GM18505 (cell line): ENCODE measurements around the gene ANKRD65.
"Not testable (repeated sequence)": the region's sequence is repeated elsewhere in the genome, so short reads cannot be mapped to it uniquely, and the experiment has no call there.

Experiments used
- ATAC-seq: cut with Tn5 transposase; IDR thresholded peaks from one replicate; pipeline ENCODE4 v1.9.1; 2021; ENCODE audit not compliant: unreplicated experiment
- POLR2A ChIP-seq: IDR thresholded peaks from 4 replicates; pipeline ENCODE4 v1.6.1; 2011; ENCODE audit warnings: borderline replicate concordance; ENCODE audit not compliant: insufficient read depth, insufficient read length; ENCODE audit errors: extremely low read depth

Gene ANKRD65

DNA sequence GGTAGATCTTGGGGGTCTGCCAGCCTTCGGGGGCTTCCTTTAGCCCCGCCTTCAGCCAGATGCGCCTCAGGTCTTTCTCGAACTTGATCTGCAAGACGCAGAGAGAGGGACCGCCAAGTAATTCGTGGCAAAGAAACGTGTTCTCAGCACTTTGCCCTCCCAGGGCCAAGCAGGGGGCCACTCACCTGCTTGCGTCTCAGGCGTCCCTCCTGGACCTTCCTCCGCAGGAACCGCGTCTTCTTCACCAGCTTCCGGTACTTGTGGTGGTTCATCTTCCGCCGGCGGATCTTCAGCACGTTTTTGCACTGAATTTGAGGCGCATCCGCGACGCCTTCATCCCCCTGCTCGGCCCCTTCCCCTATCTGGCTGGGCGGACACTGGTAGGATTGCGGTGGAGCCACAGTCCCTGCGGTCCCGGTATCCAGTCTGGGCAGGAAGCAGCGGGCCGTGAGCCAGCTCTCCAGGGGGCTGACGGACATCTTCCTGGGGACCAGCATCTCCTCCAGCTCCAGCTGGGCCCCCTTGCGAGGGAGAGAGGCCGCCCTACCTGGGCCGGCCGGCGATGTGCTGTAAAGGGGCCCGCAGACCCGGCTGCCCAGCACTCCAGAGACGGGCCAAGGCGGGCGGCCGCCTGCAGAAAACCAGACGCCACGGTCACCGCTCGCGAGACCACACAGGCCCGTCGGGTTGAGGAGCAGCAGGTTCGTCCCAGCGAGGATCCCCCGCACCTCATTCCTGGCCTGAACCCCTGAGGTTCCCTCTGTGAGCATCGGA lies 47.1 kb downstream of the ANKRD65 start:
- TF ChIP-seq POLR2A: no peak
- ATAC-seq: no peak

DNA sequence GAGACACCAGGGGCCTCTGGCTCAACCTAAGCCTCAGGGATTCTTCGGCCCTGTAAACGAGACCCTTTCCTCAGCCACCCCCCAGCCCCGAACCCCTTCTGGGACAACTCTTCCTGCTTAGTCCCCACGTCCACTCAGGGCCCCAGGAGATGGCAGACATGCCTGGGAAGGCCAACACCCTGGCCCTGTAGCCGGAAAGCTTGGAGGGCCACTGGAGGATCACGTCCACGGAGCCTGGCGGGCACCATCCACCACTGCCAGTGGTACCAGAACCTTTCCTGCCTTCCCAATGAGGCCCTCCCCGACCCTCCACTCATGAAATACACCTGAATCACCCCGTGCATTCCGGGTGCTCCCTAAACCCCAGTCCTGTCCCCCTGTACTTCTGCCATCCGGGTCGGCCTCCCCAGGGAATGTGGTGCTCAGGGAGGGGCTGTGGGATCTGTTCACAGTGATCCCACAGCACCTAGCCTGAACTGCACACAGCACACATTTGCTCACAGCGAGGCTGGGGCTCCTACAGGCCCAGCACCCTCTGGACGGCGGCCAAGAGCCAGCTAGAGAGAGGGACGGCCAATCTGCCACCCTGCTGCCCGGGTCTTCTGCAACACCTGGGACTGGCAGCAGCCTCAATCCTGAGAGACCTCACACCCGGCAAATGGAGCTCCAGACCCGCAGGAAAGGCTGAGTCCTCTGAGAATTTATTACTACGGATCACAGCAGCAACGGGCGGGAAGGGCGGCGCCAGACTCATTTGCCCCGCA lies 47.8 kb downstream of the ANKRD65 start:
- no peak for ATAC-seq
- no peak for TF ChIP-seq POLR2A

DNA sequence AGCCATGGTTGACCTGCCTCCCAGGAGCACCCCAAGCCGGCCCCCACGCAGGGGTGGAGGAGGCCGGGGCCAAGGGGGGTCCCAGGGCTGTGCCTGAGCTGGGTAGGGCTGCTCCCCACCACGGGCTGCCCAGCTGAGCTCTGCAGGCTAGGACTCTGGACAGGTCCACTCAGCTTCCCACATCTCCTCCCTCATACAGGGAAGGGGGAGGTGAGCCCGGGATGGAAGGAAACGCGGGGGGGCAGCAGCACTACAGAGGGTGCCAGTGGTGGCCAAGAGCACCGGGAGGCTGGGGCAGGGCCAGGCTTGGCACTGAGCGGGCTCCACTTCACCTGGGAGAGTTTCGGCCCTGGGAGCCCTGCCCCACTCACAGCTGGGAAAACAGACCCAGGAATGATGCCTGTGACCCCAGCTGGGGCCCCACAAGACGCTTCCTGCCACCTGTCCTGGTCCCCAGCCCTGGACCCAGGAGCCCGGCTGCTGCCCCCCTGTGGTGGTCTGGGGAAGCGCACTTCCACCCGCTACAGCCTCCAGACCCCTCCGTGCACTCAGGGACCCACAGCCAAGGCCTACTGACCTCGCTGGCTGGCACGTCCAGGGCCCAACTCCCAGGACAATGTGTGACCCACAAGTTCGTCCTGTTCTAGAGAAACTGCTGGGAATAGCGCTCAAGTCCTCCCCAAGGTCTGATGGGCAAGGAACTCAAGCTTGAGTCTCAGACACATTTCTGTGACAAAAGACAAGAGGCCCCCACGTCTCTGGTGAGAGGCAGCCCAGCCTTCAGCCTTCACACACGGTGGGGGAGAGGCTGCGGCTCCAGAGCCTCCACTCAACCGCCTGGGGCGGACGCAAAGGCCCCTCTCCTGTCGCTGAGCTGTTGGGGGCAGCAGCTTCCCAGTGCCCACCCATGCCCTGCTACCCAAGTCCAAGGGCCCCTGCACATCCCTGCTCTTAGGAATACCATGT lies 49.0 kb downstream of the ANKRD65 start:
- ATAC-seq: no peak
- TF ChIP-seq POLR2A: no peak

DNA sequence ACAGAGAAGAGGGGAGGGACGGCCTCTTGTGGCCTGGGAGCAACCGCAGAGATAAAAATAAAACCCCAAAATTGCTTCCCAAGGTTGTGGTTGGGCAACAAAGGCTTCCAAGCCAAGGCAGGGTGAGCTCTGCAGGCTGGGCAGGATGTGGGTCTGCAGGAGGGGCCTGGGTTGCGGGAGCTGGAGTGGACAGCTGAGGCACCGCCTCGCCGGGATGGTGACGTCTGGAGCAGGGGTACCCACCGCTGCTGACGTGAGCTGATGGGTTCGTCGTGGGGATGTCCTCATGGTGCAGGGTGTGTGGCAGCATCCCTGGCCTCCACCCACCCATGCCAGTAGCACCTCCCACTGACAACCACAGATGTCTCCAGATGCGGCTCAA lies 49.7 kb downstream of the ANKRD65 start:
- no peak for TF ChIP-seq POLR2A
- no peak for ATAC-seq

DNA sequence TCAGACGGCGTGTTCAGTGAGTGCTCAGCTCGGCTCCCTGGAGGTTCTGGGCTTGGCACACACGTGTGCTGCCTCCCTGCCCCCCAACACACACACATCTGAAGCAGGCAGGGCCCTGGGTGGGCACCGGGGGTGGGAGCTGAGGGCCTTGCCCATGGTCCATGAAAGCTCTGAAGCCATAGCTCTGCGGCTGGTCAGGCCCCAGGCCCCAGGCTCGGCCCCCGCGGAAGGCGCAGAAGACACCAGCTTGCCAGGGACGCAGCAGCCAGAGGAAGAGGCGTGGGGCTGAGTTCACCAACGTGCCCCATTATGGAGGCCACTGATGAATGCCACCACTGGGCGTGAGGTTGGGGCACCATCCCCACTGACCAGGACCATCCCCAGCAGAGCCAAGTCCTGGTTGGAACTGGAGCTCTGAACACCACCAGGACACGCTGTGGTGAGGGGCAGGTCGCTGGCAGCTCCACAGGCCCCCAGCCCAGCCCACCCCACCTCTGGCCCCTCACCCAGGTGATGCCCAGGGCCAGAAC lies 50.2 kb downstream of the ANKRD65 start:
- TF ChIP-seq POLR2A: no peak
- no peak for ATAC-seq

DNA sequence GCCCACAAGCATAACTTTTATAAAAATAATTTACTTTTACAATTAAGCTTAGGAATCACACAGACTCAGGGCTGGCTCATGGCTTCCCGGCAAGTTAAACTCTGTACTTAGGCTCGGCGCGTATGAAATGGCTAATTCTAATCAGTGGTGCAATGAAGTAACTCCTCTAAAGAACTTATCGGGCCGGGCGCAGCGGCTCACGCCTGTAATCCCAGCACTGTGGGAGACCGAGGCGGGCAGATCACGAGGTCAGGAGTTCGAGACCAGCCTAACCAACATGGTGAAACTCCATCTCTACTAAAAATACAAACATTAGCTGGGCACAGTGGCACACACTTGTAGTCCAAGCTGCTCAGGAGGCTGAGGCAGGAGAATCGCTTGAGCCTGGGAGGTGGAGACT lies 51.0 kb downstream of the ANKRD65 start:
- ATAC-seq: not testable (repeated sequence)
